PFSK-1 (cell line): ENCODE data around the gene POT1.

Experiments used
- FOXP2 ChIP-seq: optimal IDR thresholded peaks from 2 replicates; pipeline ENCODE3; 2011; ENCODE audit warnings: borderline replicate concordance, control low read depth, inconsistent platforms; ENCODE audit not compliant: insufficient read depth; ENCODE audit errors: extremely low read length, extremely low read depth
- POLR2AphosphoS5 ChIP-seq: IDR thresholded peaks from 2 replicates; pipeline ENCODE4 v1.6.1; 2012; ENCODE audit warnings: low read depth, mild to moderate bottlenecking, control low read depth, low read length, moderate library complexity
- SIN3A ChIP-seq: IDR thresholded peaks from 2 replicates; pipeline ENCODE4 v1.6.1; 2012; ENCODE audit warnings: mild to moderate bottlenecking, low read length, moderate library complexity, borderline replicate concordance; ENCODE audit not compliant: insufficient read depth
- TAF1 ChIP-seq: IDR thresholded peaks from 2 replicates; pipeline ENCODE4 v1.6.1; 2012; ENCODE audit warnings: low read length, control low read depth, borderline replicate concordance; ENCODE audit not compliant: insufficient read depth
- TF ChIP-seq, protein P1 (sequence below), 2 experiments: IDR thresholded peaks; 2 replicates each; pipeline versions ENCODE4 v1.6.1 to v1.8.0; 2011 to 2012; ENCODE audit warnings: low read depth in 2 of 2, low read length in 2 of 2, control low read depth in 1 of 2, inconsistent platforms in 1 of 2, mild to moderate bottlenecking in 1 of 2, moderate library complexity in 1 of 2; ENCODE audit not compliant: insufficient read depth in 1 of 2

The POT1 gene

DNA sequence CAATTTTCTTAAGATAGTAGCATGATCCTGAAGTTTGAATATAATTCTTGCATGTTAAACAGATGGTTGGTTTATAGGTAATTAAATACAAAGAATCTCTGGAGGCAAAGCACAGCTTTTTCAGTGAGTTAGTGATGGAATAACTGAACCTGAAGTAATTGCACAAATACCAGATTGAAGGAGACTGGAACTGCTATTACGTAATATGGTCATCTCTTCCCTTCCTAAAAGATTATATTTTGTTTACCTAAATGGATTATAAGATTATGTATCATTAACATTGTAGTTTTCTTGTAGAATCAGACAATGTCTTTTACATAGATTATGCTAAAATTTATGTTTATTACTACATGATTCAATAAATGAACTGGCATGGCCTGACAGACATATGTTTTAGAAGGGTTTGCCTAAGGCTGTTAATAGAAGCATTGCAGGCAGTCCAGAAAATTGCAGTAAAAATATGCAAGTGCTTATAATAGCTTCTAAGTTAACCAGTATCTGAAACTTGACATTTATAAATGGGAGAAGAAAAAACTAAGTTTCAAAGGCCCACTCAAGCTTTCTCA is 128.2 kb downstream of the POT1 start:
- TF ChIP-seq FOXP2 (no peak), SIN3A (no peak), TAF1 (no peak), POLR2AphosphoS5 (no peak)
- TF ChIP-seq, protein P1, sequence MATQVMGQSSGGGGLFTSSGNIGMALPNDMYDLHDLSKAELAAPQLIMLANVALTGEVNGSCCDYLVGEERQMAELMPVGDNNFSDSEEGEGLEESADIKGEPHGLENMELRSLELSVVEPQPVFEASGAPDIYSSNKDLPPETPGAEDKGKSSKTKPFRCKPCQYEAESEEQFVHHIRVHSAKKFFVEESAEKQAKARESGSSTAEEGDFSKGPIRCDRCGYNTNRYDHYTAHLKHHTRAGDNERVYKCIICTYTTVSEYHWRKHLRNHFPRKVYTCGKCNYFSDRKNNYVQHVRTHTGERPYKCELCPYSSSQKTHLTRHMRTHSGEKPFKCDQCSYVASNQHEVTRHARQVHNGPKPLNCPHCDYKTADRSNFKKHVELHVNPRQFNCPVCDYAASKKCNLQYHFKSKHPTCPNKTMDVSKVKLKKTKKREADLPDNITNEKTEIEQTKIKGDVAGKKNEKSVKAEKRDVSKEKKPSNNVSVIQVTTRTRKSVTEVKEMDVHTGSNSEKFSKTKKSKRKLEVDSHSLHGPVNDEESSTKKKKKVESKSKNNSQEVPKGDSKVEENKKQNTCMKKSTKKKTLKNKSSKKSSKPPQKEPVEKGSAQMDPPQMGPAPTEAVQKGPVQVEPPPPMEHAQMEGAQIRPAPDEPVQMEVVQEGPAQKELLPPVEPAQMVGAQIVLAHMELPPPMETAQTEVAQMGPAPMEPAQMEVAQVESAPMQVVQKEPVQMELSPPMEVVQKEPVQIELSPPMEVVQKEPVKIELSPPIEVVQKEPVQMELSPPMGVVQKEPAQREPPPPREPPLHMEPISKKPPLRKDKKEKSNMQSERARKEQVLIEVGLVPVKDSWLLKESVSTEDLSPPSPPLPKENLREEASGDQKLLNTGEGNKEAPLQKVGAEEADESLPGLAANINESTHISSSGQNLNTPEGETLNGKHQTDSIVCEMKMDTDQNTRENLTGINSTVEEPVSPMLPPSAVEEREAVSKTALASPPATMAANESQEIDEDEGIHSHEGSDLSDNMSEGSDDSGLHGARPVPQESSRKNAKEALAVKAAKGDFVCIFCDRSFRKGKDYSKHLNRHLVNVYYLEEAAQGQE (IDR thresholded peaks at IDR 0.05; ENCODE audit: insufficient read depth in 1 of 2, low read depth in 2 of 2, low read length in 2 of 2) = no peak

DNA sequence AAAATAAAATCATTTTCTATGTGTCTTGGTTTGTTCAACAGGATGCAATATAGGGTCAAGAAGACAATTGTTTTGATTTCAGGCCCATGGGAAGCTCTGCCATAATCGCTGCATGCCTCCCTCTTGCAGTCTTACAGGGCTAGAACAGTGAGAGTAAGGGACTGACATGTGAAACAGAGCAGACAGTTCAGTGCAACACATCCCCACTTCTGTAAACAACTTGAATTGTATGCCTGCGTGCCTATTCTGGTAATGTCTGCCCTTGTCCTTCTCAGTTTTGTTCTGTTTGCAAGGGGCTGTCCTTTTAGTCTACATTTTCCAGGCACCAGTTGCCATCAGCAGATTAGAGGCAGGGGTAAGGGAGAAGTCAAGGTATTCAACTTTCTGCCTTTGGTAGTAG is 129.2 kb downstream of the POT1 start:
- TF ChIP-seq TAF1 (no peak), POLR2AphosphoS5 (no peak), SIN3A (no peak), FOXP2 (no peak)
- TF ChIP-seq, protein P1 (IDR thresholded peaks at IDR 0.05; ENCODE audit: insufficient read depth in 1 of 2, low read depth in 2 of 2, low read length in 2 of 2) = no peak

DNA sequence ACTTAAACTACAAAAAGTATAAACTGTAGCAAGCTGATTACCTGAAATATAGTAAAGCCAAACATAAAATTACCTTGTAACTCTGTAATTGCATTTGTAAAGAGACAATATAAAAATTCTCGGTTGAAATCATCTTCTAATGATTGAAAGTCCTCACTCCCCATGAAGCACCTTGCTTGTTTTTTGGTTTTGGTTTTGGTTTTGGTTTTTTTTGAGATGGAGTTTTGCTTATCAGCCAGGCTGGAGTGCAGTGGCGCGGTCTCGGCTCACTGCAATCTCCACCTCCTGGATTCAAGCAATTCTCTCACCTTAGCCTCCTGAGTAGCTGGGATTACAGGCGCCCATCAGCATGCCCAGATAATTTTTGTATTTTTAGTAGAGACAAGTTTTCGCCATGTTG is 130.2 kb downstream of the POT1 start:
- TF ChIP-seq FOXP2 (no peak), SIN3A (no peak), TAF1 (no peak), POLR2AphosphoS5 (no peak)
- TF ChIP-seq, protein P1 (IDR thresholded peaks at IDR 0.05; ENCODE audit: insufficient read depth in 1 of 2, low read depth in 2 of 2, low read length in 2 of 2) = no peak

DNA sequence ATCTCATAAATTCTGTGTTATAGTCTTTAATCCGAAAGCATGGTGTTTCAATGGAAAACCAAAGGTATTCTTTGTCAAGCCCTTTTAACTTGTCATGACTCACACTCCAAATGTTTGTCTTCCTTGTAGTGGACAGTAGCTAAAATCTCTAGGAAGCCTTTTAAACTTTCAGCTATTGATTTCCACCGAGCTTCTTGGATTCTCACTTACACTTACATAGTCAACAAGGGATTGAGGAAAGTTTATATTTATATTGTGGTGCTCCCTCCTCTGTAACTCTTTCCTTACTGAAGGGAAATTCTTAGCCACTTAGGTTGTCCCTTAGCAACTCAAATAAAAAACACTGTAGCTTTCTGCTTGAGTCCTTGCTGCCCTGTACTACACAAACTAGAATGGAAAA is 132.9 kb downstream of the POT1 start:
- TF ChIP-seq FOXP2 = no peak
- TF ChIP-seq, protein P1 (IDR thresholded peaks at IDR 0.05; ENCODE audit: insufficient read depth in 1 of 2, low read depth in 2 of 2, low read length in 2 of 2) = no peak
- no peak for TF ChIP-seq POLR2AphosphoS5
- no peak for TF ChIP-seq TAF1
- TF ChIP-seq SIN3A = no peak
